GM12873 (cell line): ENCODE measurements around the gene TMED3.

ENCODE experiments used
- CTCF ChIP-seq: IDR thresholded peaks from 2 replicates; pipeline ENCODE4 v1.5.1; 2012; ENCODE audit warnings: low read depth, mild to moderate bottlenecking, moderate library complexity, low read length, control low read depth; ENCODE audit not compliant: insufficient read depth; ENCODE audit errors: missing control alignments

The TMED3 gene

GRCh38 chr15:79340315-79340602, 29.3 kb downstream of the TMED3 start:
- no peak for TF ChIP-seq CTCF

- no peak for TF ChIP-seq CTCF
These were observed 30.5 kb downstream of the TMED3 start for GRCh38 chr15:79341396-79341795.

- no peak for TF ChIP-seq CTCF
These were observed 38.6 kb downstream of the TMED3 start for GRCh38 chr15:79349525-79349924.

GRCh38 chr15:79352206-79352605, 41.3 kb downstream of the TMED3 start:
- no peak for TF ChIP-seq CTCF

- no peak for TF ChIP-seq CTCF
These were observed 46.7 kb downstream of the TMED3 start for GRCh38 chr15:79357566-79357965.

- TF ChIP-seq CTCF: no peak
These were observed 47.2 kb downstream of the TMED3 start for GRCh38 chr15:79358069-79358468.

GRCh38 chr15:79364571-79365240, 53.8 kb downstream of the TMED3 start:
- TF ChIP-seq CTCF: peak; percentile 58
